NCI-H82 (cell line): ENCODE measurements around the gene FAM221B.
A peak's percentile ranks its signal among the peaks of the same experiment; 100 is the strongest.

Experiments used
- DNase-seq: peaks from one replicate; lab custom pipeline; 2025; lab: John Stamatoyannopoulos, UW

FAM221B gene

DNA sequence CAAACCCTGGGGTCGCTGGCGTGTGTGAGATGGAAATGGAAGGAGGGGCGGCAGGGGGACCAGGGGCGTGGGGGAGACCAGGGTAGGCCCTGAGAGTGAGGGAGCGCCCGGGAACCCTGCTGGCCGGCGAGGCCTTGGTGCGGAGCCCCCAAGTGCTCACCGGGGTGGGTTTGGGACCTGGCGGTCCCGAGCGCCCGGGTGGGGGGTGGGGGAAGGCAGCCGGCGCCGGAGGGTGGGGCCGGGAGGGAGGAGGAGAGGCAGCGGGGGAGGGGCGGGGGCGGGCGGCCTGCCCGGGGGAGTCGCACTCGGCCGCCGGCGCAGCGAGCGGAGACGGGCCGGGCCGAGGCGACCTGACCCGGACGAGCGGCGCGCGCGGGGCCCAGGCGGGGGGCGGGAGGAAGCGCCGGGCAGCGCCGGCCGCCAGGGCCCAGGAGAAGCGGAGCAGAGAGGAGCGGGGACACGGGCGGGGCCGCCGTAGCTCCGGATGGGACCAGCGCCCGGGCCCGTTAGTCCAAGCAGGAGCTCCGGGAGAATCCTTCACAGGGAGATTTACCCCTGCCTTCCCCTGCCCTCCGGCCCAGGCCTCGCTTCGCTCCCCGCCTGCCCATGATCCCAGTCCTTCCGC lies 37.1 kb downstream of the FAM221B start, which contains the start of gene NPR2:
NPR2 (plus strand) TSS at position 295 of the 625 bp plus-strand sequence. CDS start 818 bp downstream, outside the sequence.
- peak; percentile 68 for DNase-seq

DNA sequence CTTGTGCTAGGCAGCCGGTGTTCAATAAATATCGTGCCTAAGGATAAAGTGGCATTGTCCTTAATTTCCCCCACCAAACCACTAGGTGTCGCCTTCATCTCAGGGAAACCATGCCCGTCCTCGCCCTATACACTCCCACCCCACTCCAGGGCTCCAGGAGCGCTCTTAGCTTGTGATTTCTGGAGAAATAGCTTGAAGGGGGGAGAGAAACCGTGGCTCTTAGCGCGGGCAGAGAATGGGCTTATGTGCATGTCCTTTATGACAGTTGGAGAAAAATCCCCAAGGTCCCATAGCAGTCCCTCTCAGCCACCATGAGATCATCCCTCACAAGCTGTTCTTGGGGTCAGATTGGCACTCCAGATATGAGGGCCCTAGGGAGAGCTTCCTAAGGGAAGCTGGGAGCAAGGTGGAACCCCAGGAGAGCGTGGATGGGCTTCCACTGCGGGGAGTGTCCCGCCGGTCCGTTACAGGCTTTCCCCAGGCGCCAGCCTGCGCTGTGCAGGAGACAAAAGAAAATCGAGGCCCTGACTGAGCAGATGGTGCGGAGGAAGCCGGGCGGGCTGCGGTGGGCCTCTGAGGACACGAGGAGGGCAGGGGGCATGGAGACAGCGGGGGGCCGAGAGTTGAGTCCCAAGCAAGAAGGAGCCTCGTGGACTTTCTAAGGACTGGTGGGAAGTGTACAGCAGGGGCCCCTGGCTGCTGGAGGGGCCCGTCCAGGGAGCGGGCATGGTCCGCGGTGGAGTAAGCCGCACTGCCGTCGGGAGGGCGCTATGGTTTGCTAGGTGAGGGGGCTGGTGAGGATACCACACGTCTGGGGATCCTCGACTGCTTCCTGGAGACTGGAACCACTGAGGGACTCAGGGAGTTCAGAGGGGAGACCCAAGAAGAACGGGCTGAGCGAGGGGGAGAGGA lies 37.9 kb downstream of the FAM221B start:
- DNase-seq, result peak; percentile 93

DNA sequence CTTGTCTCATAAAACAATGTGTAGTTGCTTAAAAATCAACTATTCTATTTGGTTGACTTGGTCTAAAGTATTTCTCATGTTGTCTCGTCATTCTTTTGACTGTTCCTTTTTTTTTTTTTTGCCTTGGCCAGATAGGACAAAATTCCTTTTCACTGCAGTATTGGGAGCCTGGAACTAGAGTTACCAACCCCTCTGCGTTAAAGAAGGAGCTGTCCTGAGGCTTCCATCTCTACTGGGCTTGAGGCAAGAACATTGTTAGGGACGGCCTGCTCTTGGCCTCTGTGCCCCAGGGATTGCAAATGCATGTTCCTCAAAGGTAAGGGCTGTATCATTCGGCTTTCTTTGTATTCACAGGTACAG lies 38.5 kb downstream of the FAM221B start:
- no peak for DNase-seq

DNA sequence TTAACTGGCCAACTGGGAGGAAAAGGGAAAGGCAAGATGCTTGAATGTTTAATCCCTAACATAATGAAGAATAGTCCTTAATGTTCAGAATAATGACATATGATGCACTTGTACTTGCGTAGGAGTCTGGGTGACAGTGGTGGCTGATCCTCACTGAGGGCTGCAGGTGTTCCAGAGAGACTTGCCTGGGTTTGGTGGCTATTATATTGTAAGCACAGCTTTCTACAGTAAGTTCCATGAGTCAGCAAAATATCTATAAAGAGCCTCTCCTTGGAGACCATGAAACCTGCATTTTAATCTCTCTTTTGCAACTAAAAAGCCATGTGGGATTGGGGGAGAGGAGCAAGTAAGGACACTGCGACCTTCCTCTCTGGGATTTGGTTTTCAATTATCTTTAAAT lies 39.0 kb downstream of the FAM221B start:
- peak; percentile 7 for DNase-seq

DNA sequence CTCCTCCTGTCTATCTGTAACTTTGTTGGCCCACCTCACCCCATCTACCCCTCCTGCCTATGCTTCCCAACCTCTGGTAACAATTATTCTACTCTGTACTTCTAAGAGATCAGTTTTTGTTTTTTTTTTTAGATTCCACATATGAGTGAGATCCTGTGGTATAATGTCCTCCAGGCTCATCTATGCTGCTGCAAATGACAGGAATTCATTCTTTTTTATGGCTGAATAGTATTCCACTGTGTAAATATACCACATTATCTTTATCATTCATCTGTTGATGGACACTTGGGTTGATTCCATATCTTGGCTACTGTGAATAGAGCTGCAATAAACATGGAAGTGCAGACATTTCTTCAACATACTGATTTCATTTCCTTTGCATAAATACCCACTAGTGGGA lies 45.1 kb downstream of the FAM221B start:
- DNase-seq, result no peak

DNA sequence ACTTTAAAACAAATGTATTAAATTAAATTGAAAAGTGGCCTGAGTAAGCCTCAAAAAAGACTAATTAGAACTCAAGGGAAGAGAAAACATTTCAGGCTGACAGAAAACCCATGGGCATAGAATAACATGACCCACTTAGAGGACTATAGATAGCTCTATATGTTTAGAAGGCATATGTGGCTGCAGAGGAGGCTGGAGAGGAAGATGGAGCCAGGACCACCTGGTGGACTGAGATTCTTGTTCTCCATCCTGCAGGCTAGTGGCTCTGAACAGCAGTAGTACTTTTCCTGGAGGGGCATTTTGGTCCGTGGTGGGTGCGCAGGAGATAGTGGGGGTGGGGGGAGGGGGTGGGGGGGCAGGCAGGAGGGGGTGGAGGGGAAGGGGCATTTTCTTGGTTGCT lies 47.5 kb downstream of the FAM221B start:
- no peak for DNase-seq

DNA sequence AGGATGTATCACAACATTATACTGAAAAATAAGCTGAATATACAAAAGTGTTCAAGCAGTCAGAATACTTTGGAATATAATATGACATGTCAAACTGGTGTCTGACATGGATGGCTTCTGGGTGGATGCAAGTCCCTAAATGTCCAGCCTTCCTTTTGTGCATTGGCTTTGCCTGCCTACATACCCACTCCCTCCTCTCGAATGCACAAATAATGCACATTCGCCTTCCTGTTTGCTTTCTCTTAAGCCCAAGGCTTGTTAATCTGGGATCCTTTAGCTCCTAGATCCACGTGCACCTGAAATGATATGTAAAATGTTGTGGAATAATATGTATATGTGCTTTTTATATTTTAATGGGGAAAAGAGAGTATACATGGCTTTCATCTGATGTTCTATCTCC lies 50.0 kb downstream of the FAM221B start:
- no peak for DNase-seq

DNA sequence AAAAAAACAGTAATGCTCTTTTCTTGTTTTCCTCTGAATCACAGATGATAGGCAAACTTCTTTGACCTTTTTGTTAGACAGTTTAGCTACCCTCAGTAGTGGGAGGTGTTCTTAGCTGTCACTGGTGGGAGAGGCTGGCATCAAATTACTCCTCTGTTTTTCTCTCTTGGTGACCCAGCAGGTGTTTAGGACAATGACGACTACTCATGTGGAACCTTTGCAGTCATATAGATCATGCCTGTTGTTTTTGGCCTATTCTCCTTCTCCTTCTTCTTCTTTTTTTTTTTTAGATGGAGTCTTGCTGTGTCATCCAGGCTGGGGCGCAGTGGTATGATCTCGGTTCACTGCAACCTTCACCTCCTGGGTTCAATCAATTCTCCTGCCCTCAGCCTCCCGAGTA lies 52.5 kb downstream of the FAM221B start:
- peak; percentile 7 for DNase-seq

DNA sequence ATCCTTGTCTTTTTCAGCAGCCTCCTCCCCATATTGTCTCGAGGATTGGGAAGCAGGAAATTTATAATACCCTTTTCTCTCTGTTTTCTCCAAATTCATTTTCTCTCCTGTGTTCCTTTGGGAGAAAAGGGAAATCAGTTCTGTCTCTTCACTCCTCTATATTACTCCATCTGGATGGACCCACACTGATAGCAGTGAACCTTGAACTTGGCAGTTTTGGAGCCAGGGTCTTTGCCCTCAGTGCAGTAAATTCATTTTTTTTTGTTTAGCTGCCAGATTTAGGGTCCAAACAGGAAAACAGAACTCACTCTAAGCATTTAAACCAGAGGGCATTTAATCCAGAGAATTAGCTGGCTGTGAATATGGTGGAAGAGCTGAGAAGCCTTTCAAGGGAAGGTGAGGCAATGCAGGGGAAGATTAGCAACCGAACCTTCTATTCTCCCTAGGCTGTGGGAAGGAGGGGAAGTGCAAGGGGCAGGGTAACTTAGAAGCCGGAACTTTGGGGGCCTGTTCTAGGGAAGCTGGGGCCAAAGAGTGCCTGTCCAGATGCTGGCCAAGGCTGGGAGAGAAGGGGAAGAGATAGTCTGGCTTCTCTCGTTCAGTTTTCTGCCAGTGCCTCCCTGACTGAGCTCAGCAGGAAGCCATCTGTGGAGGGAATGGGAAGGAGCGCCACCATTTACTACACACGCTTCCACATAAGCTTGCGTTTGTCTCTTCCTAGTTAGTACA lies 53.5 kb downstream of the FAM221B start:
- DNase-seq, result peak; percentile 36

DNA sequence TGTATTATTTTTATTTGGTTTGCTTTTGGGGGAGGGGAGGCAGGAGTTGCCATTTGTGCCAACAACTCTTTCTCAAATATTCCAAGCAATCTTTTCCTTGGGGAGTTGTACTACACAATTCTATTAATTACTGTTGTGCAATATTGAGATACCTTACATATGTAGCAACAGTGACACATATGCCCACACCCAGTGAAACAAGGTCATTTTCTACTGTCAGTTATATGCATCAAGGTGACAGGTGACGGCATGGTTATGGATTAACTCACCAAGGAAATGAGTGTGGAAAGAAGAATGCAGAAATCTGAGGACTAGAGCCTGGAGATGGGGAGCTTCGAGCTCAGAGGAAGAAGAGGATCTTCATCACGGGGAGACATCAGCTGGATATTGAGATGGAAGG lies 56.6 kb downstream of the FAM221B start:
- DNase-seq, result no peak

DNA sequence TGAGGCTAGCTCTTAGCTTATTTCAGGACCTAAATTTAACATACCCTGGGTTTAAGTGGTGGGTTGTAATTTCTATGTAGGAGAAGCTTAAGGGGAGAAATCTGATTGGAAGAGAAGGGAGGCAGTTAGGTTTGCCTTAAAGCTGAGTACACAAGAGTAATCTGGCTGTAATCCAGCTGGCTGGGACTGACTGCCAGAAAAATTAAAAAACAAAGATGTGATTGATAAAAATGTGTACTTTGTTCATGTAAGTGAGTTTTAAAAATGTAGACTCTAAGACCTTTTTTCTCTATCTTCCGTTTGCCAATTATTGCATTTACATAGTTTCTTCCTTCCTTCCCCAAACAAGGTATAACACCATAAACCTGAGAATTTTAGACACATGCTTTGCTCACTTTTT lies 57.0 kb downstream of the FAM221B start:
- DNase-seq, result peak; percentile 64

DNA sequence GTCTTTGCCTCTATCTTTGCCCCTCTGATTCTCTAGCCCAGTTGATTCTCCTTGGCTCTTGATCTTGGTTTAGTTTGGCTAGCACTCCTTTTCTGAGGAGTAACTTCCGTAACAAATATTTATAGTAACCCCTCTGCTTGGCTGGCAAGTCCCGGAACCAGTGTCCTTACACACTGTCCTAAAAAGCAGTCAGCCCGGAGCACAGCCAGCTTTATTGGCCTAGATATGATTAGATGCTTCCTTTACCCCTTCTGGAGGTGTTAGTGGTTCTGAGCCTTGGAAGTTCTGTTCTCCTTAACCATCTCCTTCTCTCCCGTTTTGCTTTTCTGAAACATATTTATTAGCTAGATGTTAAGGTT lies 57.5 kb downstream of the FAM221B start:
- no peak for DNase-seq

DNA sequence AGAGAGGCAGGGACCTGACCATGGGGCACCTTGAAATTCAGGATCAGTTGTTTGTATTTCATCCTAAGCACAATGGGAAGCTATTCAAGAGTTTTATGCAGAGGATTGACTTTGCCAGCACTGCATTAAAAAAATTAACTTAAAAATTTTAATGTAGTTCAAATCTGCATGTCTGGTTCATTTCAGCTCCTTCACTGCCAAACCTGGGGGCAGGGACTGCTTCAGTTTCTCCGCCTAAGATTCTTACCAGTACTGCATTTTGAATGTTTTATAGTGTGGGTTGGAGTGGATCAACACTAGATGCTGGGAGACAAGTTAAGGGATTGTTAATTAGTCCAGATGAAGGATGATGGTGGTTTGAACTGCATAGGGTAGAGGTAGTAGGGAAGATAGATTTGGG lies 58.8 kb downstream of the FAM221B start:
- DNase-seq, result no peak

DNA sequence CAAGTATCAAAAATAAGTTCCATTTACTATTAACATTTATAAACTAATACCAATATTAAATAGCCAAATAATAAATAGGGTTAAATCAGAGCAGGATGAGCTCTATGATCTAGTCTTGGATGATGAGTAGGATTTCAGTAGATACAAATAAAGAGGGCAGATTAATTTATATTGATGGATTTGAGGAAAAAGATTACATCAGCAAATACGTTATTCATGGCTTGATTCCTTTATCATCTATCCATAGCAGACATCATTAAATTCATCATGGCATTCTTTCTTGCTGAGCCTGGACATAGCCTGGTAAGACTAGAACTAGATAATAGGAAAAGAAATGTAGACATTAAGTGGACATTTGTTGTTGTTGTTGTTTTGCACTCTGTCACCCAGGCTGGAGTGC lies 61.1 kb downstream of the FAM221B start:
- DNase-seq, result no peak

DNA sequence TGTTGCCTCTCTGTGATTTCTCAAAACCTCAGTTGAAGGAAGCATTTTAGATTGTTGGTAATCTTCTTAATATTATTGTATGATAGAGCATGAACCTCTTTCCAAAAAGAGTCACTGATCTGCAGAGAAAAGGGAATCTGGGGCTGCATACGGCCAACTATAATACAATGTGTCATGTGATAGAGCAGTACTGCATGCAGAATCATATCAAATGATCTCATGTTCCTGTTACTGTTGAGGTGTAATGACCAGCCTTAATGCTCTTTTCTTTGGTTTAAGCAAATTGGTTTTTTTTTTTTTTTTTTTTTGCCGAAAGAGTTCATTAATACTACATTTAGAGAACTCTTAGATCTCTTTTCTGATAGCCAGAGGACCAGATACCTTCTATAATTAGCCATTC lies 61.5 kb downstream of the FAM221B start:
- no peak for DNase-seq
